Mesothelial cell of epicardium (in vitro differentiated cells): ENCODE results near the gene CNOT6. TPM values are rescaled to one million over a fixed set of nuclear protein-coding genes. Genes with fewer than 3 reads are reported as not detected.
"Not testable (repeated sequence)": the region's sequence is repeated elsewhere in the genome, so short reads cannot be mapped to it uniquely, and the experiment has no call there.

Source experiments
- DNase-seq, 2 experiments: peaks; one replicate each; pipeline ENCODE4 v3.0.0; 2021; ENCODE audit warnings: low spot score in 2 of 2; ENCODE audit not compliant: unreplicated experiment in 2 of 2
- H3K27ac Mint-ChIP-seq: 2 replicates; pipeline ENCODE4 v1.8.0; 2021; ENCODE audit warnings: mixed read lengths
- H3K27me3 Mint-ChIP-seq: 2 replicates; pipeline ENCODE4 v1.8.0; 2021; ENCODE audit warnings: low read depth, mixed read lengths
- H3K36me3 Mint-ChIP-seq: 2 replicates; pipeline ENCODE4 v1.8.0; 2021; ENCODE audit warnings: mixed read lengths
- H3K4me1 Mint-ChIP-seq: 2 replicates; pipeline ENCODE4 v1.8.0; 2021; ENCODE audit warnings: mixed read lengths
- H3K4me3 Mint-ChIP-seq: 2 replicates; pipeline ENCODE4 v1.8.0; 2021; ENCODE audit warnings: mild to moderate bottlenecking, moderate library complexity, mixed read lengths
- H3K9me3 Mint-ChIP-seq: 2 replicates; pipeline ENCODE4 v1.8.0; 2021; ENCODE audit warnings: mixed read lengths
- CTCF ChIP-seq: fragments of 200-600 bp; sonication (generic); IDR thresholded peaks from one replicate; pipeline ENCODE4 v1.5.0; 2021; ENCODE audit warnings: antibody characterized with exemption; ENCODE audit not compliant: unreplicated experiment
- total RNA-seq: library from RNA; stranded (reverse); gene quantifications from 3 replicates; pipeline ENCODE4 v1.2.1, GENCODE V29; 2021

Gene CNOT6
- total RNA-seq, 1 donor from 2014 or later: 53.7 TPM

- DNase-seq: no peak
- Mint-ChIP-seq H3K27ac (no peak overlapping the region), H3K4me3 (no peak overlapping the region), H3K4me1 (peaks cover 15% of the 10 kb centered on the region), H3K36me3 (no peaks in the 10 kb centered on the region), H3K27me3 (peaks cover 13% of the 10 kb centered on the region), H3K9me3 (peaks cover 4% of the 10 kb centered on the region)
- no peak for TF ChIP-seq CTCF
Observed at GRCh38 chr5:180474569-180474968, 19.6 kb upstream of the CNOT6 start.

GRCh38 chr5:180475969-180476524, 18.1 kb upstream of the CNOT6 start:
- not testable (repeated sequence) for H3K27ac Mint-ChIP-seq, H3K4me3 Mint-ChIP-seq, DNase-seq, H3K27me3 Mint-ChIP-seq, H3K9me3 Mint-ChIP-seq, H3K36me3 Mint-ChIP-seq
- peaks cover 14% of the 10 kb centered on the region for H3K4me1 Mint-ChIP-seq

GRCh38 chr5:180484813-180485212, 9.4 kb upstream of the CNOT6 start:
- no peak for TF ChIP-seq CTCF
- H3K27ac Mint-ChIP-seq: no peak overlapping the region
- no peak overlapping the region for H3K4me3 Mint-ChIP-seq
- H3K36me3 Mint-ChIP-seq: peaks cover 13% of the 10 kb centered on the region
- peaks cover 9% of the 10 kb centered on the region for H3K9me3 Mint-ChIP-seq
- H3K4me1 Mint-ChIP-seq: no peaks in the 10 kb centered on the region
- no peak for DNase-seq
- no peaks in the 10 kb centered on the region for H3K27me3 Mint-ChIP-seq

- H3K27ac Mint-ChIP-seq: no peak overlapping the region
- TF ChIP-seq CTCF: no peak
- DNase-seq: no peak
- no peak overlapping the region for H3K4me3 Mint-ChIP-seq
- H3K27me3 Mint-ChIP-seq: no peaks in the 10 kb centered on the region
- peaks cover 9% of the 10 kb centered on the region for H3K9me3 Mint-ChIP-seq
- H3K4me1 Mint-ChIP-seq: no peaks in the 10 kb centered on the region
- peaks cover 13% of the 10 kb centered on the region for H3K36me3 Mint-ChIP-seq
Observed at GRCh38 chr5:180486636-180487149, 7.5 kb upstream of the CNOT6 start.

GRCh38 chr5:180487556-180487955, 6.6 kb upstream of the CNOT6 start:
- Mint-ChIP-seq H3K4me1 (no peaks in the 10 kb centered on the region), H3K27ac (no peak overlapping the region), H3K36me3 (peaks cover 13% of the 10 kb centered on the region), H3K27me3 (no peaks in the 10 kb centered on the region), H3K9me3 (peaks cover 9% of the 10 kb centered on the region), H3K4me3 (no peak overlapping the region)
- TF ChIP-seq CTCF: no peak
- no peak for DNase-seq

GRCh38 chr5:180491496-180491895, 2.7 kb upstream of the CNOT6 start:
- H3K27ac Mint-ChIP-seq: no peak overlapping the region
- no peak for TF ChIP-seq CTCF
- DNase-seq: no peak
- no peaks in the 10 kb centered on the region for H3K27me3 Mint-ChIP-seq
- peaks cover 9% of the 10 kb centered on the region for H3K9me3 Mint-ChIP-seq
- peaks cover 15% of the 10 kb centered on the region for H3K36me3 Mint-ChIP-seq
- no peak overlapping the region for H3K4me3 Mint-ChIP-seq
- H3K4me1 Mint-ChIP-seq: peaks cover 17% of the 10 kb centered on the region
